PC-9 (cell line): ENCODE measurements around the gene WNK1. TPM values are rescaled to one million over a fixed set of nuclear protein-coding genes. Genes with fewer than 3 reads are reported as not detected.

Experiments
- BruUV-seq: library from RNA; stranded (reverse); fragments of 400-500 nt; replicated peaks from 2 replicates; lab custom pipeline; 2021; lab: Mats Ljungman, UMichigan
- CTCF ChIA-PET: fragments of 300-600 bp; sonication (Branson Sonifier 250); formaldehyde crosslinking; loops from one replicate; lab custom pipeline; 2022; ENCODE audit warnings: antibody characterized with exemption; lab: Charles Lee
- POLR2A ChIA-PET: fragments of 300-600 bp; sonication (Branson Sonifier 250); formaldehyde crosslinking; loops from one replicate; lab custom pipeline; 2022; ENCODE audit warnings: antibody characterized with exemption; ENCODE audit not compliant: unreplicated experiment; lab: Charles Lee
- DNase-seq, 2 experiments: peaks; one replicate each; pipeline versions ENCODE4 v3.0.0 to v3.0.0-alpha.2; 2015 to 2022; ENCODE audit warnings: mixed read lengths in 1 of 2
- H2AFZ ChIP-seq: fragments of 200-600 bp; sonication (generic); 2 replicates; pipeline ENCODE4 v1.8.1; 2017; ENCODE audit warnings: antibody characterized with exemption
- H3F3A ChIP-seq: fragments of 200-600 bp; sonication (generic); 2 replicates; pipeline ENCODE4 v1.8.1; 2017; ENCODE audit warnings: antibody characterized with exemption, mild to moderate bottlenecking, low read depth; ENCODE audit not compliant: insufficient read depth
- H3K27ac ChIP-seq: fragments of 200-600 bp; sonication (generic); 2 replicates; pipeline ENCODE4 v1.6.1; 2016; ENCODE audit warnings: mixed run types
- H3K27me3 ChIP-seq: fragments of 200-600 bp; sonication (generic); 2 replicates; pipeline ENCODE4 v1.6.1; 2016; ENCODE audit warnings: low read depth, mixed run types; ENCODE audit not compliant: insufficient read depth
- H3K36me3 ChIP-seq: fragments of 200-600 bp; sonication (generic); 2 replicates; pipeline ENCODE4 v1.6.1; 2016; ENCODE audit warnings: low read depth, mixed run types
- H3K4me1 ChIP-seq: fragments of 200-600 bp; sonication (generic); replicated peaks from 2 replicates; pipeline ENCODE4 v1.6.1; 2016; ENCODE audit warnings: mixed run types; ENCODE audit not compliant: insufficient read depth
- H3K4me2 ChIP-seq: fragments of 200-600 bp; sonication (generic); 2 replicates; pipeline ENCODE4 v1.6.1; 2017; ENCODE audit warnings: mixed run types
- H3K4me3 ChIP-seq: fragments of 200-600 bp; sonication (generic); 2 replicates; pipeline ENCODE4 v1.6.1; 2016; ENCODE audit warnings: mixed run types
- H3K79me2 ChIP-seq: fragments of 200-600 bp; sonication (generic); 2 replicates; pipeline ENCODE4 v1.6.1; 2017; ENCODE audit warnings: low read depth, mixed run types
- H3K9me2 ChIP-seq: fragments of 200-600 bp; sonication (generic); 2 replicates; pipeline ENCODE4 v1.8.1; 2017; ENCODE audit warnings: mild to moderate bottlenecking; ENCODE audit not compliant: insufficient read depth
- H3K9me3 ChIP-seq: fragments of 200-600 bp; sonication (generic); 2 replicates; pipeline ENCODE4 v1.8.1; 2016; ENCODE audit warnings: low read depth; ENCODE audit not compliant: insufficient read depth
- H4K20me1 ChIP-seq: fragments of 200-600 bp; sonication (generic); 2 replicates; pipeline ENCODE4 v1.8.1; 2017; ENCODE audit not compliant: insufficient read depth
- CTCF ChIP-seq: fragments of 200-600 bp; sonication (generic); conservative IDR thresholded peaks from 2 replicates; pipeline ENCODE4 v1.6.1; 2017; ENCODE audit warnings: mixed run types, antibody characterized with exemption, mild to moderate bottlenecking, moderate library complexity
- EZH2 ChIP-seq: fragments of 200-600 bp; sonication (generic); IDR thresholded peaks from 2 replicates; pipeline ENCODE4 v1.8.0; 2017; ENCODE audit warnings: antibody characterized with exemption, low read depth
- intact Hi-C: fragments of 100-400 bp; cut with micrococcal nuclease; formaldehyde crosslinking; loops from one replicate; pipeline ENCODE4 v1.10.0; 2022; ENCODE audit not compliant: unreplicated experiment
- total RNA-seq: library from RNA; stranded (reverse); gene quantifications from 2 replicates; pipeline ENCODE4 v1.2.3, GENCODE V29; 2021

WNK1 gene
- total RNA-seq, 1 experiment from 2014 or later = 142 TPM

- no peak overlapping the region for H2AFZ ChIP-seq
- DNase-seq = no peak
- no peaks in the 10 kb centered on the region for H3K9me2 ChIP-seq
- TF ChIP-seq CTCF = no peak
- no peak for TF ChIP-seq EZH2
- H4K20me1 ChIP-seq = peaks cover 62% of the 10 kb centered on the region
- H3K79me2 ChIP-seq = peaks cover 100% of the 10 kb centered on the region
- no peaks in the 10 kb centered on the region for H3K4me1 ChIP-seq
- BruUV-seq = no TSS peak
- H3K36me3 ChIP-seq = peaks cover 11% of the 10 kb centered on the region; the same call in 1 of the 2 replicates
- intact Hi-C loops = no loop called here
- no peaks in the 10 kb centered on the region for H3K9me3 ChIP-seq
- H3F3A ChIP-seq = peaks cover 3% of the 10 kb centered on the region; the same call in 1 of the 2 replicates
- H3K27me3 ChIP-seq = no peaks in the 10 kb centered on the region
- H3K27ac ChIP-seq = no peak overlapping the region
- H3K4me3 ChIP-seq = no peak overlapping the region
- POLR2A ChIA-PET = interaction anchor here (0.6 kb wide), 1 partner anchor 919 kb away, joined by 8 read pairs; no protein-coding TSS in a partner anchor
- H3K4me2 ChIP-seq = no peak overlapping the region
- CTCF ChIA-PET = no interaction called here
Observed at GRCh38 chr12:765840-766239, 13.5 kb downstream of the WNK1 start.

GRCh38 chr12:768434-768833, 16.1 kb downstream of the WNK1 start:
- H3K4me1 ChIP-seq = no peaks in the 10 kb centered on the region
- DNase-seq = no peak

GRCh38 chr12:770479-770878, 18.1 kb downstream of the WNK1 start:
- BruUV-seq = no TSS peak
- Histone ChIP-seq H3F3A (peaks cover 13% of the 10 kb centered on the region), H3K79me2 (peaks cover 100% of the 10 kb centered on the region), H3K4me3 (no peak overlapping the region), H3K27ac (no peak overlapping the region), H3K9me2 (no peaks in the 10 kb centered on the region), H4K20me1 (peaks cover 83% of the 10 kb centered on the region), H3K9me3 (no peaks in the 10 kb centered on the region; the same call in 1 of the 2 replicates), H3K4me2 (no peak overlapping the region), H3K4me1 (no peaks in the 10 kb centered on the region), H3K36me3 (peaks cover 3% of the 10 kb centered on the region; the same call in 1 of the 2 replicates), H3K27me3 (no peaks in the 10 kb centered on the region), H2AFZ (no peak overlapping the region)
- TF ChIP-seq EZH2 (no peak), CTCF (no peak)
- DNase-seq = no peak
- CTCF ChIA-PET = no interaction called here
- POLR2A ChIA-PET = interaction anchor here (0.7 kb wide), 1 partner anchor 36 kb away, joined by 23 read pairs; no protein-coding TSS in a partner anchor
- intact Hi-C loops = no loop called here

More at GRCh38 chr12:768434-768833, 16.1 kb downstream of the WNK1 start:
- intact Hi-C loops = no loop called here
- TF ChIP-seq CTCF = no peak
- CTCF ChIA-PET = no interaction called here
- Histone ChIP-seq H3K36me3 (no peaks in the 10 kb centered on the region), H3F3A (peaks cover 13% of the 10 kb centered on the region), H3K27ac (no peak overlapping the region), H3K27me3 (no peaks in the 10 kb centered on the region), H3K79me2 (peaks cover 100% of the 10 kb centered on the region), H4K20me1 (peaks cover 67% of the 10 kb centered on the region), H3K9me3 (no peaks in the 10 kb centered on the region; the same call in 1 of the 2 replicates), H3K4me2 (no peak overlapping the region), H3K4me3 (no peak overlapping the region), H3K9me2 (no peaks in the 10 kb centered on the region), H2AFZ (no peak overlapping the region)
- POLR2A ChIA-PET = interaction anchor here (0.6 to 0.7 kb wide), 3 partner anchors 10 to 151 kb away, joined by 6 to 8 read pairs (median 6); no protein-coding TSS in a partner anchor
- BruUV-seq = no TSS peak
